ENCODE data around the gene UTF1.

Gene UTF1, protein sequence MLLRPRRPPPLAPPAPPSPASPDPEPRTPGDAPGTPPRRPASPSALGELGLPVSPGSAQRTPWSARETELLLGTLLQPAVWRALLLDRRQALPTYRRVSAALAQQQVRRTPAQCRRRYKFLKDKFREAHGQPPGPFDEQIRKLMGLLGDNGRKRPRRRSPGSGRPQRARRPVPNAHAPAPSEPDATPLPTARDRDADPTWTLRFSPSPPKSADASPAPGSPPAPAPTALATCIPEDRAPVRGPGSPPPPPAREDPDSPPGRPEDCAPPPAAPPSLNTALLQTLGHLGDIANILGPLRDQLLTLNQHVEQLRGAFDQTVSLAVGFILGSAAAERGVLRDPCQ

DNA sequence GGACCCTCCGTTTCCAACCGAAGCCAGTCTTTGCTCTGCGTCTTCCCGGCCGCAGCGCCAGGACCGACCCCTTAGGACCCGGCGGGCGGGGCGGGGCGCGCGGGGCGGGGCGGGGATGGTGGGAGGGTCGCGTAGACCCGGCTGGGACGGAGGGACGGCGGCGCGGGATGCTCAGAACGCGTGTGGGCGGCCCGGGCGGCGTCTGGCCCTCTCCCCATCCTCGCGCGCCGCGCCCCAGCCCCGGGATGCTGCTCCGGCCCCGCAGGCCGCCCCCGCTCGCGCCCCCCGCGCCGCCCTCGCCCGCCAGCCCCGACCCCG is at the start of gene UTF1:
UTF1 (plus strand) TSS at position 174 of the 318 bp plus-strand sequence; CDS start at position 246, 72 bp downstream.
- no peak for DNase-seq

DNA sequence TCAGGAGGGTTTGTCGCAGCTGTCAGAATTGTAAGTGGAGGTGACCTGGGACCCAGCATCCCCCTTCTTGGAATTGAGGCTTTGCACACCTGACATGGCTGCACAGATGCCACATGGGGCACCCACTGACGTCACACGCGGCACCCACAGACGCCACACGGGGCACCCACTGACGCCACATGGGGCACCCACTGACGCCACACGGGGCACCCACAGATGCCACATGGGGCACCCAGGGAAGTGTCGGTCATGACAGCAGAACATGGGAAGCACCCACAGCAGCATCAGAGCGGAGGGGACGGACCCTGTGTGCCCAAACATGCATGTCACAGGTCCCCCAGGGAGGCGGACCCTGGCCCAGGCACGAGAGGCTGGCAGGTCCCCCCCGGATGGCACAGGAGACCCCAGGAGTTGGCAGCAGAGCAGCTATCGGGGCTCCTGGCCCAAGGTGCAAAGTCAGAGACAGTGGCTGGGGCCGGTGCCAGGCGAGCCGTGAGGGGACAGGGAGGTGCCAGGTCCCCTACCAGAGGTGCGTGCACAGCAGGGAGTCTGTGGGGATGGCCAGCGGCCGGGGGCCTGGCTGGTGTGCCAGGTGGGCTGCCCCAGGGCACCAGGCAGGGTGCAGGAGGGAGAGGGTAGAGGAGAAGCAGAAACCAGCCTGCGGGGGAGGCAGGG is 48.9 kb upstream of the UTF1 start:
- no peak for DNase-seq

DNA sequence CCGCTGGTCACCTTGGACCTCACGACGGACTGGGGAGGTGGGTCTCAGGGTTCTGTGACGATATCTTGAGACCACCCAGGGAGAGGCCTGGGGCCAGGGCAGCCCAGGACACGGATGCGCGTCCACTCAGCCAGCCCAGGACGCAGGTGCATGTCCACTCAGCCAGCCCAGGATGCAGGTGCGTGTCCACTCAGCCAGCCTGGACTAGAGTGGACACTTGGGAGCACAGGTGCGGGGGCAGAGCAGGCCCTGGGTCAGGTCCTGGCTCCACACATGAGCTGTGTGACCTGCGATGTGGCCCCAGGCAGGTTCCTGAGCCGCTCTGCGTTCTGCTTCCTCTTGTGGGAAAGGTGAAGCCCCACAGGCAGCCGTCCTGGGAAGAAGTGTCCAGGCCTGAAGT is 47.8 kb upstream of the UTF1 start:
- DNase-seq = no peak

GRCh38 chr10:133182791-133183645 is 47.0 kb upstream of the UTF1 start:
- no peak for DNase-seq

DNA sequence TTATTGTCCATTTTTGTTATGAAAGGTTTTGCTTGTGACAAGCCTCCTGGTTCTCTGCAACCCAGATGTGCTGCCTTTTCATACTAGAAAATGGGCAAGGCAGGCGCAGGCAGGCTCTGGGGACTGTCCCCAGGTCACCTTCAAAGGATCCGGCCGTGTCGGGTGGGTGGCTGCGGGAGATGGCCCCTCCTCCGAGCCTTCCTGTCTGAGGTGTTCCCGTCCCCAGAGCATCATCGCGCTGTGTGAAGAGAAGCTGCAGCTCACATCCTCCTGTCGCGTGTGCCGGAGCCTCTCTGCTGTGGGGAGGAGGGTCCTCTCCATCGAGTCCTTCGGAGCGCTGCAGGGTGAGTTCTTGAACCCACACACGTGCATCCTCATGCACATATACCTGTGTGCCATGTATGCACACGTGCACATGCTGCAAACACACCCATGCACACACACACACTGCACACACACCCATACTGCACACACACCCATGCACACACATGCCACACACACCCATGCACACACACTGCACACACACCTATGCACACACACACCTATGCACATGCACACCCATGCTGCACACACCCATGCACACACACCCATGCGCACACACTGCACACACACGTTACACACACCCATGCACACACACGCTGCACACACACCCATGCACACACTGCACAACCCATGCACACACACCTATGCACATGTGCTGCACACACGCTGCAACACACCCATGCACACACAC is 46.2 kb upstream of the UTF1 start:
- DNase-seq = no peak

DNA sequence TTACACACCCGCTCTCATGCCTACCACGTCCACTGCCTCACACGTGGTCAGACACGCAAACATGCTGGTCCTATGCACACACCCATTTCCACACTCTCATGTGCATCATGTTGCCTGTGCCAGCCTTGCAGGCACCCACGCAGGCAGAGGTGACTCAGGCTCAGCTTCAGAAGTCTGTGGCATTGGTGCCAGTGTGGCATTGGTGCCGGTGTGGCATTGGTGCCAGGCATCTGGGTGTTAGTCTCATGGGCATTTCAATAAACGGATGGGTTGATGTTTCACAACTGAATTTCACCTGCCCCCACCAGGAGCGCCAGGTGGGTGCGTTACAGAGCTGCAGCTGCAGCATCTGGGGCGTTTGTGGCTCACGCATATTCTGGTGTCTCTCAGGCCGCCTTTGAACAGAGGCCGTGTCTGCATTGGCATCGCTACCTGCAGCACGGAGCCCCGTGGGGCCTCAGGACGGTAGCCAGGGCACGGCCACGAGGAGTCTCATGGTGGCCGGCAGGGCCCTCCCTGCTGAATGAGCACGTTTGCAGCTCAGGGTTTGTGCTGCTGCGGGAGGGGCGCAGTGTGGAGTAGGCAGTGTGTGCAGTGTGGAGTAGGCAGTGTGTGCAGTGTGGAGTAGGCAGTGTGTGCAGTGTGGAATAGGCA is 45.3 kb upstream of the UTF1 start:
- DNase-seq = no peak

- DNase-seq = no peak
Measured at GRCh38 chr10:133185421-133185820, 44.6 kb upstream of the UTF1 start.

DNA sequence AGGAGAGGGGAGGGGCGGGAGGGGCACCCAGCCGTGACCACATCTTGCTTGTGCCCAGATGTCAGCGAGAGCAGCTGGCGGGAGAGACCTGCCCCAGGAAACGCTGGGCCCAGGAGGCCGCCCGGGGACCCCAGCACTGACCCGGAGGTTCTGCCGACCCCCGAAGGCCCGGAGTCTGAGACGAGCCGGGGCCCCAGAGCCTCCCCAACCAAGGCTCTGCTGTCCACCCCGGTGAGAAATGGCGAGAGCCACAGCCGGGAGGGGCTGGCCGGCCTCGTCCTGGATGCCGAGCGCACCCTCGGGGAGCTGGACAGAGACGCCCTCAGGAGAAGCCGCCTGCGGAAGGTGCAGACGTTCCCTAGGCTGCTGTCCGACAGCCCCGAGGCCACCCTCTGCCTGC is 44.1 kb upstream of the UTF1 start:
- DNase-seq = no peak

- DNase-seq = no peak
Measured at GRCh38 chr10:133186416-133187090, 43.5 kb upstream of the UTF1 start.

- DNase-seq = no peak
Measured at GRCh38 chr10:133187091-133187905, 42.7 kb upstream of the UTF1 start.

GRCh38 chr10:133187906-133188681 is 41.9 kb upstream of the UTF1 start:
- no peak for DNase-seq

DNA sequence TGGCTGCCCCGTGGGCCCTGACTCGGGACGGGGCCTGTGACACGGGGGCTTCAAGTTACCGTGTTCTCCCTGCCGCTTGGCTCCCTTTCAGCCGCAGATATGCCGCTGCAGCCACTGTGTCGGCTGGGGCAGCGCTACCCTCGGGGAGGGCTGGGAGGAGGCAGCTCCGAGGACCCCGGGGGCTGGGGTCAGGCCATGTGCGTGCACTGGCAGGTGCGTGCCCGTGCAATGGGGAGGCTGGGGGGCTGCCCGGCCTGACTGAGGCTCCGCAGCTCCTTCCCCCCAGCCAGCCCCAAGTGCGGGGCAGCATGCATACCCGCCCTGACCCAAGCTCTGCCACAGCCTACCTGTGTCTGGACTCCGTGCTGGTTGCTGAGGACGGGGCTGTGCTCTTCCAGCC is 40.8 kb upstream of the UTF1 start:
- no peak for DNase-seq

DNA sequence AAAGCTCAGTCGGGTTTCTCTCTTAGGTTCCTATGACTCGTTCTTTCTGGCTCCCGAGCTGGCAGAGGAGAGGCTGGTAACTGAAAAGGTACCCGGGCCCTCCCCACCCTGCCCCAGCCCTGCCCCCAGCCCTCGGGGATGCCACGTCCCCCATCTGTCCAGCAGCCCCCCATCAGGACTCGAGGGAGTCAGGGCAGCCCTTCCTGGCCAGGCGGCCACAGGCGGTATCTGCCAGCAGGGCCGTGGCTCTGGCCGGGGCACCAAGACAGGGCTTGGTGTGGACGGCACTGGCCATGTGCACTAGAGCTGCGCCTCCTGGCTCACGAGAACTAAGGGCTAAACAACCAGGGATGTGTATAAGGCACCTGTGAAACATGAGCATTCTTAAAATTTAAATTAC is 40.3 kb upstream of the UTF1 start:
- DNase-seq = no peak

DNA sequence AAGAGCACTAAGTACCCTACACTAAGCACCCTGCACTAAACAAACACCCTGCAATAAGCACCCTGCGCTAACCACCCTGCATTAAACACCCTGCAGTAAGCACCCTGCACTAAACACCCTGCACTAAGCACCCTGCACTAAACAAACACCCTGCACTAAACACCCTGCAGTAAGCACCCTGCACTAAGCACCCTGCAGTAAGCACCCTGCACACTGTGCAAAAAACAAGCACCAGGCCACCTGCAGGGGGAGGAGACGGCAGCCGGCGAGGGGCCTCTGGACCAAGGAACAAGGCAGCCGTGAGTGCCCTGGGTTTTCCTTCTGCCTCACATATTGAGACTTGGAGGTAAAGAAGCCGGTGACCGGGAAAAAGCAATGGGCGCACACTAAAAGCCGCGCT is 39.8 kb upstream of the UTF1 start:
- no peak for DNase-seq

DNA sequence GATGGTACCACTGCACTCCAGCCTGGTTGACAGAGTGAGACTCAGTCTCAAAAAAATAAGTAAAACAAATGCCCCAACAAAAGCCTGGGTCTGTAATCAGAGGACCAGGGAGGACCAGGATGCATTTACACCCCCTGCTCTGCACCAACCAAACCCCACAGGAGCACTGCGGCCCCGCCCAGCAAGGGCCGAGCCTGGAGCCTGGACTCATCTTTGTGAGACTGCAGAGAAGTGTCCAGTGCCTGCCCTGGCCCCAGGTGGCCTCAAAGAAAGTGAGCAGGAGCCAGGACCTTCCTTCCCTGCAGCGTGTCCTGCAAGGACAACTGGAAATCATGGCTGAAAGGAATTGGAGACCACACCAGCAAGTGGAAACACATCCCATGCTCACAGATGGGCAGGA is 38.4 kb upstream of the UTF1 start:
- no peak for DNase-seq

DNA sequence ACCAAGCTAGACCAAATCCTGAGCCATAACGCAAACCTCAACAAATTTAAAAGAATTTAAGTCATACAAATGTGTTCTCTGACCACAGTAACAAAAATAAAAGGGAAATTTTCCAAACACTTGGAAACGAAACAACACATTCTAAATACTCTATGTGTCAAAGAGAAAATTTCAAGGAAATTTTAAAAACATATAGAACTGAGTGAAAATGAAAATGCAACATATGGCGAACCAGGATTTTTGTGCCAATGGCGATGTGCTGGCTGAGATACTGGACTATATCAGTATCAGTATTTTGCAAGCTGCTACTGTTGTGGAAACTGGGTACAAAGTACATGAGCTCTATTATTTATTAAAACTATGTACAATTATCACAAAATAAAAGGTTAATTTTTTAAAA is 35.9 kb upstream of the UTF1 start:
- no peak for DNase-seq

- DNase-seq = no peak
Measured at GRCh38 chr10:133195096-133195495, 34.9 kb upstream of the UTF1 start.

DNA sequence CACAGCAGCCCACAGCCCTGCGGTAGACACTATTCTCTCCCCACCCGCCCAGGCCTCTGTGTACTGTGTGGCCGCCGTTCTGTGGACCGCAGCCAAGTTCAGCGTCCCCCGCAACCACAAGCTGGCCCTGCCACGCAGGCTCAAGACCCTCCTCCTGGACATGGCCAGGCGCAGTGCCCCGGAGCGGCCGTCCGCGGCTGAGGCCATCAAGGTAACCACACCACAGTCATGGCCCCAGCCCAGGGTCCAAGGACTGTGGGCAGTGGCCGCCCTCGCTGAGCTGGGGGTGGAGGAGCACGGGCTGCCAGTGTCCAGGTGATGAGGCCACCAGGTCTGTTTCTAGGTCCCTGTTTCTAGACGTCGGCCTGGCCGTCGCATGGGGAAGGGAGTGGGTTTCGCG is 34.4 kb upstream of the UTF1 start:
- no peak for DNase-seq

GRCh38 chr10:133196221-133196915 is 33.6 kb upstream of the UTF1 start:
- DNase-seq = no peak

Data from CD4-positive, alpha-beta T cell treated with Interleukin-21 for 1 hour (primary cell).